ENCODE data around the gene SECTM1.
"Not testable (repeated sequence)": the region's sequence is repeated elsewhere in the genome, so short reads cannot be mapped to it uniquely, and the experiment has no call there.

Gene SECTM1

GRCh38 chr17:82367724-82368524, 34.4 kb upstream of the SECTM1 start:
- peak; percentile 97 for DNase-seq

DNA sequence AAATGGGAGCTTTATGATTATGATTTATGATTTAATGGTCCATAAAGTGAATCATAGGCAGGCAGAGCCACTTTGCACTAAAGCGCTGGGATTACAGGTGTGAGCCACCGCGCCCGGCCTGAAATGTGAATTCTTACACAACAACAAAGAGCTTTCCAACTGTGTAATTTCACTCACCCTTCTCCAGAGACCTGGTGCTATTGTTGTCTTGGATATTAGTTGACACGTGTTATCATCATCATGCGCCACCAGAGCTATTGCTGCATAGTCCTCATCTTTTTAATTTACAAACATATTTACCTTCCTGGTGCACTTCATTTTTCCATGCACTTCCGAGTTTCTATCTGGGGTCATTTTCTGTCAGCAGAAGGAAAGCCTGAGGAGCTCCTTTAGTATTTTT, 33.2 kb upstream of the SECTM1 start:
- DNase-seq = peak; percentile 69

DNA sequence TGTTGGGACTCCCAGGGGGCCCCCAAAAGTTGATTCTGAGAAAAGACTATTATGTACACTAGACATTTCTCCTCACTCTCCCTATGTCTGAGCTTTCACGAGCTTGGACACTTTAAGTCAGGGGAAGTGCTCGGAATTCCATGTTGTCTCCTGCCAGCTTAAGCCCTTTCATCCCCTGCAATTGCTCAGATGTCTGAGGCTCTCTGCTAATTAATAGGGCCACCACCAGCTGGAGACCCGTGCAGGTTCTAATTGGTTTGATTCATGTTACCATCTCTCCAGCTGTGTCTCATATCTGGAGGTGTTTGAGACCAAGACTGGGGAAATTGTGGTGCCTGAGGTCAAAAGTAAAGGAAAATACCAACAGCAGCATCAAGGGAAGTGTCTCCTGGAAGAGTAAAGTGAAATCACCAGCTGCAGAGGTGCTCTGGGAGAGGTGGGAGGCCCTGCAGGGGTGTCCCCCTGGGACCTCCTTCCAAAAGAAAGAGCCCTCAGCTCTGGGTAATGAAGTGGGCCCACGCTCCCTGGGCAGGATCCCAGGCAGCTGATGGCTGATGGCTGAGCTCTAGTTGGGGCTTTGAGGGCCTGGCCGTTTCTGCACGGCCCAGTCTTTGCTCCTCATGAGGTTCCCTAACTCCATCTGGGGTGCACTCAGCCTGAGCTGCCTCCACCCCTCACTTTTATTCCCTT, 32.2 kb upstream of the SECTM1 start:
- DNase-seq = peak; percentile 24

DNA sequence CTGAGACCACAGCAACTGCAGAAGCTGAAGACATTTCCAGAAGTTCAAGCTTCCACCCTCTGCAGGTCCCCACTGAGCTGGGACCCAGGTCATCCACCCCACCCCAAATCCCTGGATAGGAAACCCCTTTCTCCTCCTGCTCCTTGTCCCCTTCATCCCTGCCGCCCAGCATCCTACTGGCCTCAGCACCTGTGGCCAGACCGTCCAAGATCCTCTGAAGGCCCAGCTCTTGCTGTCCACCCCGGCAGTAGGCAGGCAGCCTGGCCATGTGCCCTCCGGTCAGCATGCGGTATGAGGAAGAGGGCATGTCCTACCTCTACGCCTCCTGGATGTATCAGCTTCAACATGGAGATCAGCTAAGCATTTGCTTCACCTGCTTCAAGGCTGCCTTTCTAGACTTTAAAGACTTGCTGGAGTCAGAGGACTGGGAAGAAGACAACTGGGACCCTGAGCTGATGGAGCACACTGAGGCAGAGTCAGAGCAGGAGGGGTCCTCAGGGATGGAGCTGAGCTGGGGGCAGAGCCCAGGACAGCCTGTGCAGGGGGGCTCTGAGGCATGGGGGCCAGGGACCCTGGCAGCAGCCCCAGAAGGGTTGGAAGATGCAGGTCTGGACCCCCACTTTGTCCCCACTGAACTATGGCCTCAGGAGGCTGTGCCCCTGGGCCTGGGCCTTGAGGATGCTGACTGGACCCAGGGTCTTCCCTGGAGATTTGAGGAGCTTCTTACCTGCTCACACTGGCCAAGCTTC, 28.5 kb upstream of the SECTM1 start:
- DNase-seq = no peak

- not testable (repeated sequence) for DNase-seq
Observed at GRCh38 chr17:82359451-82360074, 26.0 kb upstream of the SECTM1 start.

DNA sequence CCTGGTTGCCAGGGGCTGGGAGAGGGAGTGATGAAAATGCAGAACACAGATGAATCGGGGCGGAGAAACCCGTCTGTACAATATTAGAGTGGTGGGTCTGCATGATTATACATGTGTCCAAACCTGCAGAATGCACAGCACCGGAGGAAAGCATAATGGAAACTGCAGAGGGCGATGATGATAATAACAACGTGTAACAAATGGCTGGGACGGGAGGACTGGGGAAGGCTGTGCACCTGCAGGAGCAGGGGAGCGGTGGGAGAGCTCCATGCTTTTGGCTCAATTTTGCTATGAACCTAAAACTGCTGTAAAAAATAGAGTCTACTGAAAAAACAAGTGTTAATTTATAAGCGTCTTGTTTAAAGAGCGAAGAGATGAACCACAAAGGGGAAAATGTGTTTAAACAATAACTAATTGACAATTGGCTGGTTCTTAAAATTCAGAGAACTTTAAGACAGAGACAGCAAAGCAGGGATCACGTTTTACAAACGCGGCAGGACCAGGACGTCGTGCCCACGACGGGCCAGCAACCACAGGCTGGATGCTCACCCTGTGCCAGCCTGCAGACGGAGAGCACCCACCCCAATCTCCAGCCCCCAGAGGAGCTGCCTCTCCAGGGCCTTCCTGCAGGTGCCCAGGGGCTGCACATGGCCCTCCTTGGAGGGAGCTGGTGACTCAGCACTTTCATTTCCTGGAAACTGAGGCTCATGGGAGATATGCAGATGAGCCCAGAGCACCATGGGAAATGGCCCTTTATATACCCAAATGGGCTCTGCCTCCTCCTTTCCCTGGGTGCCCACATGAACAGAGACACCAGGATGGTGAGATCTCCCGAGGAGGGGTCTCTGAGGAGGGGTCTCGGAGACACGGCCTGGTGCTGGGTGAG, 25.1 kb upstream of the SECTM1 start, which contains the start of gene TEX19:
TSS of gene TEX19 (plus strand) at position 783 of the 886 bp plus-strand sequence. CDS start 2,904 bp downstream, outside the sequence.
- DNase-seq = peak; percentile 69

- no peak for DNase-seq
Observed at GRCh38 chr17:82357394-82357793, 23.8 kb upstream of the SECTM1 start.

GRCh38 chr17:82356845-82357355, 23.3 kb upstream of the SECTM1 start:
- no peak for DNase-seq

DNA sequence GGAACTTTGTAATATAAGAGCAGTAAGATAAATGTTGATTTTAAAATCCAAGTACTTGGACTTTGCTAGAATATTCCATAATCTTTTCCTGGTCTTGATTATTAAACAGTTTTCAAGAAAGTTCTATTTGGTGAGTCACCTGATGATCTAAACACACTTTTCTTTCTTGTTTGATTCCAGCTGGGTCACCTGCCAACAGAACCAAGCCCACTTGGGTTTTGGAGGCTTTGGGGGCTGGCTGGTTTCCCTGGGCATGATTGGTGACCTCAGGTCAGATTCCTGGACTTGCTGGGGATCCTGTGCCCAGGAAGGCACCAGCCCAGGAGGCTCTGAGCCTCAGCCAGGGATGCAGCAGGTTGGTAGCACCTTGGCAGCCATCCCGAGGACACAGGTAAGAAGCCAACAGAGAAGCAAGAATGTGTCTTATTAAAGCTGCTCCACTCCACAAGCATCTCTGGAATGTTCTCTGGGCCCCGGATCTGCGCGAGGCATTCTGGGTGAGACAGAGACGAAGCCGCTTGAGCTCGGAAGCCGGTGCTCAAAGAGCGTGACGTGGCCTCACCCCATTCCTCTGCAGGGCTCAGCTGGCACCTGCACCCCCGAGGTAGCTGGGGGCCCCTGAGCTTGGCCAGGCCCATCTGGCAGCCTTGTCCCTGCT, 22.3 kb upstream of the SECTM1 start:
- no peak for DNase-seq

GRCh38 chr17:82354804-82355308, 21.3 kb upstream of the SECTM1 start:
- DNase-seq = no peak

DNA sequence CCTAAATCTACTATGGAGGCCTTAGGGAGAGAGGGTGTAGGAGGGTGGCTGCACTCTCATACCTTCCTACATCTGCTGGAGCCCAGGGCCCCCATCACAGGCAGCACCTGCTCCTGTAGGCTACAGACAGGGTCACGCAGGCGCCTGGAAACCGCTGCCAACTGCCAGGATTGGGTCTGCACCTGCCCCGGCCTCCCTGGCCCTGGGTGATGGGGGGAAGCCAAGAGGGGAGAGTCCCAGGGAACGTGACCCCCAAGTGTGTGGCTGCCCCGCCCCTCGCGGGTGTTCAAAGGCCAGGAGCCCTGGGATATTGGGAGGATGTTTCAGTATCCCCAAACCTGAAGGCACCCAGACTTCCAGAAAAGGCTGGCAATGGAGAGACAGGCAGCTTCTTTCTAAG, 19.9 kb upstream of the SECTM1 start:
- no peak for DNase-seq

- DNase-seq = peak; percentile 93
Observed at GRCh38 chr17:82351713-82352488, 18.3 kb upstream of the SECTM1 start.

DNA sequence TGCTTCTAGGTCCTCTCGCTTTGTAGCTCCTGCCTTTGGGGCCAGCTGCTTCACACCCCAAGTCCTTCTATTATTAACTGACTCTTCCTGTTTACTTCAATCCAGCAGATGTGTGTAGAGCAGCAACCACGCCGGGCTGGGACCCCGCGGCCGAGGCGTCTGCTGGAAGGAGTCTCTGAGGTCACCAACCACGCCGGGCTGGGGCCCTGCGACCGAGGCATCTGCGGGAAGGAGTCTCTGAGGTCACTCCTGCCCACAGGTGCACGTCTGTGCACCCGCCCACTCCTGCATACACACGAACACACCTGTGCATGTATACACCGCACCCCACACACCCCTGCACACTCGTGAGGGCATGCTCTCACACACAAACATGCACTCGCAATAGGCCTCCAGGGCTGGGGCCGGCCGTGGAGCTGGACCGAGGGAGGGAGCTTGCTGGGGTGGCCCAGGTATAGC, 17.7 kb upstream of the SECTM1 start:
- no peak for DNase-seq

- no peak for DNase-seq
Observed at GRCh38 chr17:82350182-82351030, 16.8 kb upstream of the SECTM1 start.

- no peak for DNase-seq
Observed at GRCh38 chr17:82349287-82349701, 15.7 kb upstream of the SECTM1 start.

DNA sequence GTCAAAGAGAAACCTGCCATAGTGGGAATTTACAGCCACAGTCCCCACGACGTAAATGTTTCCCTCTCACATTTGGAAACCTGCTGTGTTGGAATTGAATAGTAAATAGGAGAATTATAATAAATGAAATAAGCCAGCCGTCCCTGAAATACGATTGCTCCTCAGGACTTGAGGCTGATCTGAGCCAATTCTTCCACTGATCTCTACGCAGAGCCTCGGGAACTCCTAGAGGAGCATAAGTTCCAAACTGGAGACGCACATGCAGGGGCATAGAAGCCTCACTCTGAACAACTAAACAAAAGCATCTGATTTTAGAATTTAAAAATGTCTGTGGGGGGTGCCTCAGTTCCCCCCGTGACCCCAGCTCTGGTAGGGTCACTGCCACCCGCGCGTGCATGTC, 15.3 kb upstream of the SECTM1 start:
- no peak for DNase-seq

- DNase-seq = no peak
Observed at GRCh38 chr17:82348434-82348833, 14.9 kb upstream of the SECTM1 start.

- DNase-seq = not testable (repeated sequence)
Observed at GRCh38 chr17:82347994-82348393, 14.4 kb upstream of the SECTM1 start.
